ENCODE results near the gene STK16.
A peak's percentile ranks its signal among the peaks of the same experiment; 100 is the strongest.

STK16 gene

DNA sequence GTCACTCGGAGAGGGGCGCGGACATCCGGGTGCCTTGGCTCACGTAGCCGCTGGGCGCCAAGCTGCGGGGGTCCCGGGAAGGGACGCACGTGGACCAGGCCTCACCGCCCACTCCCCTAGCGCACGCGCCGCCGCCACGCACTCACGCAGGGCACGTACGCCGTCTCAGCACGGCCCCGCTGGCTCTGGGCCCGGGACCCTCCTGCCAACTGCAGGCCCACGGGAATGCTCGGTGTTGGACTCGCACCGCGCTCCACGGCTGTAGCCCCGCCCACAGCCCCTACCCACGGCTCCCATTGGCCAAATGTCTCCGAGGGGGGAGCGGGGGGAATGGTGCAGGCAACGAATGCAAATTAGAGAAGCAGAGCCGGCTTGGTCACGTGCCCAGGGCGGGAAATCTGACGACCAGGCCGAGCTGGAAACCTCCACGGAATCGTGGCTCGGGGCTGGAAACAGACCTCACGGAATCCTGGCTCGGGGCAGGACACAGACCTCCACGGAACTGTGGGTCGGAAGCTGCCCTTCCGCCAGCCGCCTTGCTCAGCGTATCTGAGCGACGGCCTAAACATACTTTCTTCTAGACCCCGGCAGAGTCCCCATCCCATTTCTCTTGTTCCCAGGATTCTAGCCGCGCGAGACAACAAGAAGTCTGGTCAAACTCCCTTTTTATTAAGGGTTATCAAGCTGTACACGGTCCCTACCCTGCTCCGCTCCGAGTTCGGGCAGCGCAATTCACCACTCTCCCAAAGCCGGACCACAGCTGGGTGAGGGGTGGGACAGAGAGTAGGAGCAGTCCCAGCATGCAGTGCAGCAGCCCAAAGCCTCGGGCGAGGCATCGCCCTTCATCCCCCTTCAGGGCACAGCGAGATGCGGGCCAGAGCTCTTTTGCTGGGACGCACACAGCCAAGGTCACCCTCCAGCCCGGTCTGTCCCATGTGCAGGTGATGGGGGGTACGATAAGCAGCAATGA lies 26.3 kb upstream of the STK16 start, which contains the start of gene ABCB6:
Gene ABCB6 (minus strand): TSS at position 227 of the 970 bp plus-strand sequence. CDS start 285 bp downstream, outside the sequence.
- H3K27me3 Mint-ChIP-seq = peaks cover 42% of the 10 kb centered on the region

DNA sequence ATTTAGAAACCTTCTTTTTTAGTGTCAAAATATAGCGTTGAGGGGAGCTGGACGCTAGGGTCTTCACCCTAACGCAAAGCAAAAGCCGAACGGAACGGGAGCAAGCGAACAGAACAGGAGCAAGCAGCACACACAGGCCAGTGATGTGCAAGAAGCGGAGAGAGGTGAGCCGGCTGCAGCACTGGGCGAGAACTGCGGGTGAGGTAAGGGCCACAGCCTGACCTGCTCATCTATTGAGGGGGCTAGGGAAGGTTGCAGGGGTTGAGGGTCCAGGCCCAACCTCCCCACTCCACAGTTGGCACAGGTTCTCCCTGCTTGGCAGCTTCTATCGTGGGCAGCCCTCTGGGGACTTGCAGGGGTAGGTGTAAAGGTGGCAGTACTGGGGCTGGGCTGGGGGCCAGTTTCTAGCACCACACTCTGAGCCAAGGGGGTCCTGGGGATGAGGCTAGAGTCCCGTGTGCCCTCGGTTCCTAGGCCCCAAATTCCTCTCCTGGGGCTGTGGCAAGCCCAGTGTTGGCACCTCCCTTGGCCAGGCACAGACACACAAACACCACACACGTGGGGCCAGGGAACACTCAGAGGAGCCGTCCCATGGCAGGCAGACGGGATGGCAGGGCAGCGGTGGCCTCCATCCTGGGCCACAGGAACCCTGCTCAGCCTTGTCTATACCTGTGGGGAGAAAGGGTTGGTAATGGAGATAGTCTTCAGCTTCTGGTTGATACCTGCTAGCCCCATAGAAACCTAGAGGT lies 25.3 kb upstream of the STK16 start:
- no peak overlapping the region for H3K4me3 Mint-ChIP-seq
- peak overlapping the region; percentile 94 for H3K27ac Mint-ChIP-seq
- H3K27me3 Mint-ChIP-seq = peaks cover 48% of the 10 kb centered on the region
- peaks cover 74% of the 10 kb centered on the region for H3K36me3 Mint-ChIP-seq (ENCODE audit: low read depth)
- intact Hi-C loops (cut with micrococcal nuclease) = loop anchor here (2.0 to 5.0 kb wide), 2 partner anchors 32 to 59 kb away; partner anchors contain the start of genes NHEJ1, TUBA4A and TUBA4B
- peaks cover 63% of the 10 kb centered on the region for H3K4me1 Mint-ChIP-seq (ENCODE audit: low read depth)
- no peaks in the 10 kb centered on the region for H3K9me3 Mint-ChIP-seq

More for the DNA sequence above, 26.3 kb upstream of the STK16 start, which contains the start of gene ABCB6:
- Mint-ChIP-seq H3K4me1 (ENCODE audit: low read depth) (peaks cover 56% of the 10 kb centered on the region), H3K36me3 (ENCODE audit: low read depth) (peaks cover 74% of the 10 kb centered on the region), H3K27ac (peak within 1 kb of the TSS; percentile 94), H3K4me3 (peak within 1 kb of the TSS; percentile 74), H3K9me3 (no peaks in the 10 kb centered on the region)
- intact Hi-C loops (cut with micrococcal nuclease) = loop anchor here (2.0 to 5.0 kb wide), 2 partner anchors 33 to 58 kb away; partner anchors contain the start of genes NHEJ1, TUBA4A and TUBA4B

DNA sequence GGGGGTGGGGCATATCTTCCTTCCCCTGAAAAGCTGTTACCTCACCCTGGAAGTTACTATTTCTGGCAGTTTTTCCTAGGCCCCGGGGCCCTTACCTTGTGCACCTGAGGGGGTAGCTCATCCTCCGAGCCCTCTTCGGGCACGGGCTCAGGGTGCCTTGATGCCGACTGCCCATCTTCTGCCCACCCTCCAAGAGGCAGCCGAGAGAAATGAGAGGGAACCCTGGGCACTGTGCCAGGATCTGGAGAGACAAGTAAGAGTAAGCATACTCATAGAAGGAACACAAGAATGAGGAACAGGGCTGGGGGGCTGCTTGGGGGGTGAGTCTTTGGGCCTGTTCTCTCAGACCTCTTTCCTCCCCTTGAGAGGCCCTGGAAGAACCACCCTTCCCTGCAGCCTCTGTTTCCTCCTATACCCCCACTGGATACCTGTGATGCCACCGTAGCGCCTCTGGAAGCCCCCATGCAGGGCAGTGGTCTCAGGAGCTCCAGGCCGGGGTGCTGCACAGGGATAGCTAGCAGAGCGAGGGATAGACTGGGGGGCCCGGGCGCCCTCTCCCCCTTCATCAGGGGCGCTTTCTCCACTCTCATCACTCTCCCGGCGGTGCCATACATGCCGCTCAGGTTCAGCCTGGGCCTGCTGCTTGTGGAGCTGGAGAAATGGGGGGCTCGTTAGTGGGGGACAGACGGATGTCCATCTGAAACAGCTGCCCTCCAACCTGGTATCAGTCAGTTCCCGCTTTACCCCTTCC lies 24.5 kb upstream of the STK16 start:
- Mint-ChIP-seq H3K4me3 (no peak overlapping the region), H3K4me1 (ENCODE audit: low read depth) (peaks cover 70% of the 10 kb centered on the region), H3K27ac (peak overlapping the region; percentile 13), H3K36me3 (ENCODE audit: low read depth) (peaks cover 78% of the 10 kb centered on the region), H3K9me3 (no peaks in the 10 kb centered on the region), H3K27me3 (peaks cover 47% of the 10 kb centered on the region)
- intact Hi-C loops (cut with micrococcal nuclease) = no loop called here

DNA sequence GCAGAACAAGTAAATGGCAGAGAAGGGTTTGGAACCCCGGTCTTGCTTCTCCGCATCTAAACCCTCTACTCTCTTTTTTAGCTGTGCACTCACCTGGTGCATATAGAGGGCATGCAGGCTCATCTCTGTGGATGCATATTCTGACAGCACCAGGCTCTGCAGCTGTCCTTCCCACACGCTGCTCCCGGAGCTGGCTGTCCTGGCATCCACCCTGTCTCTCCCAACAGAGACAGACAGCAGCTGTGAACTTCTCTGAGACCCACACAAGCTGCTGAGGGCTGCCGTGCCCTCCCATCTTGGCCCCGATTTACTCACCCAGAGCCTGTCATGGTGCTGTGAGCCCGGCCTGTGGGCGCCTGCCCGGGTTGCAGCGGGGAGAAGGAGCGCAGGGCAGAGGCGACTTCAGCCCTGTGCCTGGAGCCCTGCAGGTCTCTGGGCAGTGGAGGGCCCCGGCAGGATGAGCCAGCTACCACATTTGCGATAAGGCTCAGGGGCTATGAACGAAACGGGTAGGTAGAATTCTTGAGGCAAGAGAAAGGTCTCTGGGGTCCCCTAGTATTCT lies 23.2 kb upstream of the STK16 start:
- no peaks in the 10 kb centered on the region for H3K9me3 Mint-ChIP-seq
- intact Hi-C loops (cut with micrococcal nuclease) = no loop called here
- H3K27me3 Mint-ChIP-seq = peaks cover 35% of the 10 kb centered on the region
- H3K36me3 Mint-ChIP-seq (ENCODE audit: low read depth) = peaks cover 79% of the 10 kb centered on the region
- H3K4me3 Mint-ChIP-seq = no peak overlapping the region
- peak overlapping the region; percentile 1 for H3K27ac Mint-ChIP-seq
- peaks cover 68% of the 10 kb centered on the region for H3K4me1 Mint-ChIP-seq (ENCODE audit: low read depth)

DNA sequence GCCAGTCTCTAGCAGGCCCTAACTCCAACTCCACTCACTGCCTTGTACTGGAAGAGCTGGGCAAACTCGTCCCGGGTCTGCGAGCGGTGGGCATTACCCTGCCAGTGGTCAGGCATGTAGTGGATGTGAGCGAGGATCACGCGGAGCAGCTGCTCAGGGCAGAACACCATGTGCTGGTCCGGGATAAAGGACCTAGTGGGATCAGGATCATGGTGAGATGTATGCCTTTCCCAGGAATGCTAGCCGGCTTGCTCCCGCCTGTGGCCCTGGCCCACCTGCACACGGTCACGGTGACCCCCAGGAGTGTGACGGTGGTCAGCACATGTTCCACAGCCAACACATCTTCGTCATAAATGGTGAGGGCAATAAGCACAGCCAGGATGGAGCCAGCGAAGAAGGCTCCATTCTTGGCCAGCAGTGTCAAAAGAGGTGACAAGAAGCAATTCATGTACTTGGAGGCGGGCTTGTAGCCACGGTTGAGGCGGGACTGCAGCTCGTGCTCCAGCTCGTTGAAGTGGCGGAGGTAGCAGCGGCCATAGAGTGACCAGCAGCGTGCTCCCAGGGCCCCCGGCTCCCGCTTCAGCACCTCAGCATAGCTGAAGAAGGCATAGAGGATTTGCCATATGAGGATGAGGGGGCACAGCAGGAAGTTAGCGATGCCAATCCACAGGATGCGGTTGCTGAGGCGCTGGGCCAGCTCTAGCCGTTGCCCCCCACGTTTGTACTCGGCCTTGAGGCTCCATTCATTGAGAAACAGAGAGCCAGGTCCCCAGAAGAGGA lies 21.3 kb upstream of the STK16 start:
- intact Hi-C loops (cut with micrococcal nuclease) = no loop called here
- Mint-ChIP-seq H3K4me1 (ENCODE audit: low read depth) (peaks cover 70% of the 10 kb centered on the region), H3K9me3 (no peaks in the 10 kb centered on the region), H3K4me3 (no peak overlapping the region), H3K36me3 (ENCODE audit: low read depth) (peaks cover 95% of the 10 kb centered on the region), H3K27me3 (peaks cover 42% of the 10 kb centered on the region), H3K27ac (peak overlapping the region; percentile 73)

DNA sequence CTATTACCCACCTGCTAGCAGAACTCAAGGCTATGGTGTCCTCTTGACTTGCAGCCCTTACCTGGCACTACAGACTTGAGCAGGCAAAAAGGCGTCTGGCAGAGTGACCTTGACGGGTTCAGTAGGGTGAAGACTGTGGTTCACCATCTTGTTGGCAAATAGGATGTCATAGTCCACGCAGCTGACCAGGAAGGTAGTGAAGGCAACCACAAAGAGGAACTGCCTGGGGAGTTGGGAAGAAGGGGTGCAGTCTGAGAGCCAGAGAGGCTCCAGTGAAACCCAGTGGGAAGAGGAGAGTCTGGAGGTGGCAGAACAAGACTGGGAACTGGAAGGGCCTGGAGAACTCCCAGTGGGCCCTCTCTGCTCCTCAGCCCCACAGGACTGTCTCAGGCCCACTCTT lies 19.9 kb upstream of the STK16 start:
- Mint-ChIP-seq H3K27ac (peak overlapping the region; percentile 73), H3K4me3 (peak overlapping the region; percentile 37), H3K4me1 (ENCODE audit: low read depth) (peaks cover 62% of the 10 kb centered on the region), H3K36me3 (ENCODE audit: low read depth) (peaks cover 96% of the 10 kb centered on the region), H3K27me3 (peaks cover 39% of the 10 kb centered on the region), H3K9me3 (no peaks in the 10 kb centered on the region)
- intact Hi-C loops (cut with micrococcal nuclease) = no loop called here

DNA sequence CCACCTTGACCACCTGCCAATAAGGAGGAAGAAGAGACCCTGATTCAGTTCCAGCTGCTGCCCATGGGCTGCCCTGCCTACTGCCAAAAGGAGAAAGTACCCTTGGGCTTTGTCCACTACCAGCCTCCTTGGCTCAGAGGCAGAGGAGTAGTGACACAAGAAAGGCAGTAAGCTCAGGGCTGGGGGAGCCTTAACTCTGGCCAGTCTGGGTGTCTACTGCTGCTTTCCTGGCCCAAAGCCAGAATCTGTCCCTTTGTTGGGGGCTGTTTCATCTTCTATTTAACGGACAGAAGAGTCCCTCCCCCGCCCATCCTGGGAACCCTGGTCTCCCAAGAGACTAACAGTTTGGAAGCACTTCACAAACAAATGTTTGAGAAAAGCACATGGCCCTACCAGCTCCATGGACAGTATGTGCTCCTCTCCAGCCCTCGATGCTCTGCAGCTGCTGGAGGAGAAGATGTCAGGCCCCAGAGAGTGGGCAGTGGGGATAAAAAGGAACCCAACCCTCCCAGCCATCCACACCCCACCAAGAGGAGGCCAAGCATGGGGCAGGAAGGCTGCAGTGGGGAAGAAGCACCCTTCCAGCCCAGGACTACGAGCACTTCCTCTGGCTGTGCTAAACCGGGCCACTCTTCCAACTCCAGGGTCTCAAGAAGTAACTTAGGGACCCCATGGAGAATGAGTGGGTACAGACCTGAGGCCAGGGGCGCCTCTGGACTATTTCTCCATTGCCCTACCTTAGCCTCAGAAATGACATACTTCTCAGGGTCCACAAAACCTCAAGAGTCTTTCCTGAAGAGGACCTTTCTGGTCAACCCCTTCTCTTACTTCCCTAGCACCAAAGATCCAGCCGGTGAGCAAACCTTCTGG lies 17.0 kb upstream of the STK16 start:
- Mint-ChIP-seq H3K27me3 (peaks cover 22% of the 10 kb centered on the region), H3K9me3 (no peaks in the 10 kb centered on the region), H3K27ac (peak overlapping the region; percentile 93), H3K36me3 (ENCODE audit: low read depth) (peaks cover 85% of the 10 kb centered on the region), H3K4me1 (ENCODE audit: low read depth) (peaks cover 56% of the 10 kb centered on the region), H3K4me3 (peak overlapping the region; percentile 92)
- intact Hi-C loops (cut with micrococcal nuclease) = loop anchor here (2.0 kb wide), 1 partner anchor 17 kb away; the partner anchor contains the start of genes GLB1L and STK16

DNA sequence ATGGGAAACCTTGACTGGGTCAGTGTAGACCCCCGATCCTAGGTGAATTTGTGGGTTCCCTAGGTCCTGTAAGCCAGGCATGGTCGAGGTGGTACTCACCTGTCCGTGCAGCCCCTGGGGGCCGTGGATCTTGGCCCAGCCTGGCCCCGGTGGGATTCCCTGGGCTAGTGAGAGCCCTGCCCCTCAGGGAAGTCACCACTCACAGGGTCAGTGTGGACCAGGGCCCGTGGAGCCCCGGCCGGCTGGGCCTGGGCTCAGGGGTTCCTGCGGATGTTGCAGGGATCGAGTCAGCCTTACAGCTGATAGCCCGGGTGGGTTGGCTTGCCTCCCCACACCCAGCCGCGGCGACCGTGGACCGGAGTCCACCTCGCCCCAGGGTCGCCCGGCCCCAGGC lies 16.4 kb upstream of the STK16 start:
- Mint-ChIP-seq H3K27me3 (peaks cover 16% of the 10 kb centered on the region), H3K27ac (peak overlapping the region; percentile 93), H3K4me1 (ENCODE audit: low read depth) (peaks cover 56% of the 10 kb centered on the region), H3K36me3 (ENCODE audit: low read depth) (peaks cover 85% of the 10 kb centered on the region), H3K4me3 (peak overlapping the region; percentile 92), H3K9me3 (no peaks in the 10 kb centered on the region)
- intact Hi-C loops (cut with micrococcal nuclease) = loop anchor here (2.0 kb wide), 1 partner anchor 16 kb away; the partner anchor contains the start of genes GLB1L and STK16

DNA sequence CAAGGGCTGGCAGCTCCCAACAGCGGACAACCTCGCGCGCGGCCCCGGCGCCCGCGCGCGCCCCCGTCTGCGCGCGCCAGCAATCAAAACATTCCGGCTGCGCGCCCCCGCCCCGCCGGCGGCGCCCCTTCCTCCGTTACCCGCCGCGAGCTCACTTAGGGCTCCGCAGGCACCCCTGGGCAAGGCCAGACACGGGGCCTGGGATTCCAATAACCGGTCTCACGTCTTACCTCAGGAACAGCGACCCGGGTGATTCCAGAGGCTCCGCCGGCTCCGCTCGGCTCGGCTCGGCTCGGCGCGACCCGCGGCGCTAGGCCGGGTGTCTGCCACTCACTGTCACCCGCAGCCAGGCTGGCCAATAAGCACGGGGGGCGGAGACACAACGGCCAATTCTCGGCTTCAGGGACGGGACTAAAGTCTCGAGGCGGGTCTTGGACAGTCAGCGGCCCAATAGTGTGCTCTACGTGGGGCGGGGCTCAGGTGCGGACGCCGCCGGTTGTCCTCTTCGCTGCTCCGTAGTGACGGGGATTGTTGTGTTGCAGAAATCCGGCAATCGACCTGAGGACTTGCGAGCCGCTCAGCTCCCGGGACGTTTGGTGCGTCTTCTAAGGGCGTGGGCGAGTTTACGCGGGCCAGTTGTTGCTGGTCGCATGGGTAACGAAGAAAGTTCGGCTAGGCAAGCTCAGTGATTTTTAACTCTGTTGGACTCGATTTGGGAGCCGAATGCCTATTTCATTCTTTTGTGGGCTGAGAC lies 15.8 kb upstream of the STK16 start, which contains the start of the genes ANKZF1 and ATG9A:
Gene ANKZF1 (plus strand): TSS at position 502 of the 754 bp plus-strand sequence. CDS start 452 bp downstream, outside the sequence.
Gene ATG9A (minus strand): TSS at position 332 of the 754 bp plus-strand sequence. CDS start 1,612 bp downstream, outside the sequence.
- H3K9me3 Mint-ChIP-seq = no peaks in the 10 kb centered on the region
- peaks cover 10% of the 10 kb centered on the region for H3K27me3 Mint-ChIP-seq
- intact Hi-C loops (cut with micrococcal nuclease) = loop anchor here (2.0 kb wide), 1 partner anchor 15 kb away; the partner anchor contains the start of genes GLB1L and STK16
- H3K27ac Mint-ChIP-seq = peak within 1 kb of the TSS; percentile 93
- peaks cover 85% of the 10 kb centered on the region for H3K36me3 Mint-ChIP-seq (ENCODE audit: low read depth)
- peak within 1 kb of the TSS; percentile 92 for H3K4me3 Mint-ChIP-seq
- H3K4me1 Mint-ChIP-seq (ENCODE audit: low read depth) = peaks cover 54% of the 10 kb centered on the region

DNA sequence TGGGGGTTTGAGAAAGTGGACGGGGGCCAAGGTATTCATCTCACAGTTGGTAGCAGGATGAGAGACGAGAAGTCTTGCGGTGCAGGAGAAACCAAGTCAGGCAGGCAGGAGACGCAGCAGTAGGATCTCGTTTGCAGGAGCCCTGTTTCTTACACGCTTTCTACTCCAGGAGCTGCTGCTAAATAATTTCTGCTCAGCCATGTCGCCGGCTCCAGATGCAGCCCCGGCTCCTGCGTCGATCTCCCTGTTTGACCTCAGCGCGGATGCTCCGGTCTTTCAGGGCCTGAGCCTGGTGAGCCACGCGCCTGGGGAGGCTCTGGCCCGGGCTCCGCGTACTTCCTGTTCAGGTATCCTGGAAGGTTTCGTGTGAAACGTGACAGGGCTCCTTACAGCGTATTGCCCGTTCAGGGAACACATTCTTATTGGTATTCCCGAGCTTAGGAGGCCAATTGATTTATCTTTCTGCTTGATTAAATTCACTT lies 15.2 kb upstream of the STK16 start:
- Mint-ChIP-seq H3K4me3 (peak overlapping the region; percentile 92), H3K27me3 (peaks cover 6% of the 10 kb centered on the region), H3K4me1 (ENCODE audit: low read depth) (peaks cover 48% of the 10 kb centered on the region), H3K27ac (peak overlapping the region; percentile 93), H3K36me3 (ENCODE audit: low read depth) (peaks cover 85% of the 10 kb centered on the region), H3K9me3 (no peaks in the 10 kb centered on the region)
- intact Hi-C loops (cut with micrococcal nuclease) = no loop called here

DNA sequence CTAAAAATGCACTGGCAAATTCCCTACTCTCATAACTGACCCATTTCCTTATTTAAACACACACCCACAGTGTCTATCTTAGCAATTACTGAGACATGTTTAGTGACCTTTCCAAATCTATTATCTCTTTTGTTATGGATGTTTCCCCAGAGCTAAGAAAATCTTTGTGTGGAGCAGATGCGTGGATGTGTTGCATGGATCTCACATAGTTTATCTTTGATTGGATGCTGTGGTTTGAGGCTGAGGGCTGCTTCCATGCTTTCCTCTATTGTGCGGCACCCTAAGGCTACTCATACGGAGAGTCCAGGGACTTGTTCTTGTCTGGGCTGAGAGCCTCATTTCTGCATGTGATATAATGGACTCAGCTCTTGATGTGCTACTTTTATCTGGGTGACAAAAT lies 10.9 kb upstream of the STK16 start:
- no peaks in the 10 kb centered on the region for H3K9me3 Mint-ChIP-seq
- intact Hi-C loops (cut with micrococcal nuclease) = no loop called here
- no peak overlapping the region for H3K27ac Mint-ChIP-seq
- H3K27me3 Mint-ChIP-seq = no peaks in the 10 kb centered on the region
- H3K4me1 Mint-ChIP-seq (ENCODE audit: low read depth) = peaks cover 16% of the 10 kb centered on the region
- H3K4me3 Mint-ChIP-seq = no peak overlapping the region
- H3K36me3 Mint-ChIP-seq (ENCODE audit: low read depth) = peaks cover 89% of the 10 kb centered on the region
